Measurements from ENCODE around the gene GNG7. TPM values are rescaled to one million over a fixed set of nuclear protein-coding genes. Genes with fewer than 3 reads are reported as not detected.
A peak's percentile ranks its signal among the peaks of the same experiment; 100 is the strongest.

Gene GNG7
- polyA plus RNA-seq, 1 donor (not counting 4 experiments of a cell fraction or from before 2014, with no cell fraction given): 0.01 TPM

DNA sequence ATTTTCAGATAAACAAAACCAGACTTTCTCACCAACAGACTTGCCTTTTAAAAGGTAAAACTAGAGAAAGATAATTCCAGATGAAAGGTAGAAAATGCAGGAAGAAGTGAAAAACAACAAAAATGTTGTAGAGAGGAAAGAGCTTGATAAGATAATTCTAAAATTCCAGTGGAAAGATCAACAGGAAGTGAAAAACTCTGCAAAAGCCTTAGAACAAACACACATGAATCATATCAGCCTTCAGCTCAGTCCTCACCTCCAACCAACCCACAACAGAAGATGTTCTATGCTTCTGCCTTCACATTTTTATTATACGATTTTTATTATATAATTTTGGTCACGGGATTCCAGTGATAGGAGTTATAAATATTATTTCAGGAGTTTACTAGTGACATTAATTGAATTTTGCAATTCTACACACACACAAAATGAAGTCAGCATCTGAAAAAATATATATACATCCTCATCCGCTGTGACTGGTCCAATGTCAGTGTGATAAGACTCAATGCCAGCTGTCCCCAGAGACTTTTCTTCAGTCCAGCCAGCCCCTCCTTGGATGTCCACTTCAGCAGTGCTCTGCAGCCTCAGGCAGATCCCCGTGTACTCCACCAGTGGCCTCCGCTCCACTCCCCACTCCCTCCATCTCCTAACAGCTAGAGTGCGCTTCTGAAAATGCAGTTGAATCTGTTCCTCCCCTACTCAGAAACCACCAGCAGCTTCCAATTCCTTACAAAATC, 168.6 kb downstream of the GNG7 start:
- Histone ChIP-seq H3K36me3 (ENCODE audit: control insufficient read depth in 2 of 2, extremely low read depth in 1 of 2, insufficient read depth in 2 of 2, low read length in 2 of 2) (no peaks in the 10 kb centered on the region), H3K27ac (ENCODE audit: control insufficient read depth, insufficient read depth, low read length) (no peak overlapping the region), H4K20me1 (ENCODE audit: control insufficient read depth, extremely low read depth, insufficient read depth, low read length) (no peaks in the 10 kb centered on the region), H3K9me1 (ENCODE audit: control insufficient read depth, extremely low read depth, insufficient read depth, low read length) (no peaks in the 10 kb centered on the region), H3K4me3 (ENCODE audit: control insufficient read depth in 2 of 3, extremely low read depth in 1 of 3, insufficient read depth in 2 of 3, low read depth in 1 of 3, low read length in 3 of 3) (no peak overlapping the region), H3K27me3 (ENCODE audit: control insufficient read depth, extremely low read depth, insufficient read depth, low read length) (no peaks in the 10 kb centered on the region), H3K4me2 (ENCODE audit: control insufficient read depth, extremely low read depth, insufficient read depth, low read depth, low read length) (peak overlapping the region; percentile 1), H3K9ac (ENCODE audit: control insufficient read depth, extremely low read depth, insufficient read depth, low read length) (no peak overlapping the region), H3K4me1 (ENCODE audit: control insufficient read depth, extremely low read depth, insufficient read depth, low read length) (peaks cover 36% of the 10 kb centered on the region), H2AFZ (ENCODE audit: control insufficient read depth, low read length) (peak overlapping the region; percentile 29), H3K9me3 (ENCODE audit: control insufficient read depth, low read depth, low read length) (peaks cover 4% of the 10 kb centered on the region), H3K79me2 (ENCODE audit: control insufficient read depth, insufficient read depth, low read length) (no peaks in the 10 kb centered on the region)
- dilution Hi-C loops (cut with MboI; ENCODE audit: extremely low pct_ligation_motif_present, low sequenced_read_pairs): no loop called here
- TF ChIP-seq, protein P1, sequence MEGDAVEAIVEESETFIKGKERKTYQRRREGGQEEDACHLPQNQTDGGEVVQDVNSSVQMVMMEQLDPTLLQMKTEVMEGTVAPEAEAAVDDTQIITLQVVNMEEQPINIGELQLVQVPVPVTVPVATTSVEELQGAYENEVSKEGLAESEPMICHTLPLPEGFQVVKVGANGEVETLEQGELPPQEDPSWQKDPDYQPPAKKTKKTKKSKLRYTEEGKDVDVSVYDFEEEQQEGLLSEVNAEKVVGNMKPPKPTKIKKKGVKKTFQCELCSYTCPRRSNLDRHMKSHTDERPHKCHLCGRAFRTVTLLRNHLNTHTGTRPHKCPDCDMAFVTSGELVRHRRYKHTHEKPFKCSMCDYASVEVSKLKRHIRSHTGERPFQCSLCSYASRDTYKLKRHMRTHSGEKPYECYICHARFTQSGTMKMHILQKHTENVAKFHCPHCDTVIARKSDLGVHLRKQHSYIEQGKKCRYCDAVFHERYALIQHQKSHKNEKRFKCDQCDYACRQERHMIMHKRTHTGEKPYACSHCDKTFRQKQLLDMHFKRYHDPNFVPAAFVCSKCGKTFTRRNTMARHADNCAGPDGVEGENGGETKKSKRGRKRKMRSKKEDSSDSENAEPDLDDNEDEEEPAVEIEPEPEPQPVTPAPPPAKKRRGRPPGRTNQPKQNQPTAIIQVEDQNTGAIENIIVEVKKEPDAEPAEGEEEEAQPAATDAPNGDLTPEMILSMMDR (optimal IDR thresholded peaks at IDR 0.05 in 1 of 3, IDR thresholded peaks at IDR 0.05 in 1 of 3, conservative IDR thresholded peaks at IDR 0.05 in 1 of 3; ENCODE audit: extremely low read depth in 1 of 3, insufficient read depth in 2 of 3, low read length in 3 of 3): no peak
- TF ChIP-seq EZH2 (IDR thresholded peaks at IDR 0.05; ENCODE audit: low read length): no peak
- DNase-seq (ENCODE audit: low read depth, low spot score) (no peak), FAIRE-seq (no peak)

DNA sequence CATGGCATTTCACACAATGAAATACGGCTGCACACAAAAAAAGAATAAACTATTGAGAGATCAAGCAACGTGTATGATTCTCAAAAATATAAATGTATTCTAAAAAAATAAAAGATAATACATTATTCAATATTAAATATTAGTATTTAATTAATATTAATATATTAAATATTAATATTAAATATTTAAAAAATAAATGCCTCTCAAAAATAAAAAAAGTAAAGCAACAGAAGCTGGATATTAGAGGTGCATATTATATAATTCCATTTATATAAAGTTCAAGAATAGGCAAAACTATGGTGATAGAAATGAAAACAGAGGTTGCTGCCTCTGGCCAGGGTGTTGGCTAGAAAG, 169.4 kb downstream of the GNG7 start:
- no peak overlapping the region for H3K9ac ChIP-seq (ENCODE audit: control insufficient read depth, extremely low read depth, insufficient read depth, low read length)
- FAIRE-seq (no peak), DNase-seq (ENCODE audit: low read depth, low spot score) (no peak)
- peaks cover 40% of the 10 kb centered on the region for H3K4me1 ChIP-seq (ENCODE audit: control insufficient read depth, extremely low read depth, insufficient read depth, low read length)
- H3K36me3 ChIP-seq (ENCODE audit: control insufficient read depth in 2 of 2, extremely low read depth in 1 of 2, insufficient read depth in 2 of 2, low read length in 2 of 2): no peaks in the 10 kb centered on the region
- H3K4me3 ChIP-seq (ENCODE audit: control insufficient read depth in 2 of 3, extremely low read depth in 1 of 3, insufficient read depth in 2 of 3, low read depth in 1 of 3, low read length in 3 of 3): no peak overlapping the region
- no peaks in the 10 kb centered on the region for H3K27me3 ChIP-seq (ENCODE audit: control insufficient read depth, extremely low read depth, insufficient read depth, low read length)
- H2AFZ ChIP-seq (ENCODE audit: control insufficient read depth, low read length): no peak overlapping the region
- H3K27ac ChIP-seq (ENCODE audit: control insufficient read depth, insufficient read depth, low read length): no peak overlapping the region
- no peaks in the 10 kb centered on the region for H3K9me1 ChIP-seq (ENCODE audit: control insufficient read depth, extremely low read depth, insufficient read depth, low read length)
- no peak for TF ChIP-seq EZH2 (IDR thresholded peaks at IDR 0.05; ENCODE audit: low read length)
- TF ChIP-seq, protein P1 (optimal IDR thresholded peaks at IDR 0.05 in 1 of 3, IDR thresholded peaks at IDR 0.05 in 1 of 3, conservative IDR thresholded peaks at IDR 0.05 in 1 of 3; ENCODE audit: extremely low read depth in 1 of 3, insufficient read depth in 2 of 3, low read length in 3 of 3): no peak
- peaks cover 4% of the 10 kb centered on the region for H3K9me3 ChIP-seq (ENCODE audit: control insufficient read depth, low read depth, low read length)
- dilution Hi-C loops (cut with MboI; ENCODE audit: extremely low pct_ligation_motif_present, low sequenced_read_pairs): no loop called here
- no peaks in the 10 kb centered on the region for H4K20me1 ChIP-seq (ENCODE audit: control insufficient read depth, extremely low read depth, insufficient read depth, low read length)
- peak overlapping the region; percentile 30 for H3K4me2 ChIP-seq (ENCODE audit: control insufficient read depth, extremely low read depth, insufficient read depth, low read depth, low read length)
- no peaks in the 10 kb centered on the region for H3K79me2 ChIP-seq (ENCODE audit: control insufficient read depth, insufficient read depth, low read length)
